ENCODE measurements around the gene RALGAPA2. TPM values are rescaled to one million over a fixed set of nuclear protein-coding genes. Genes with fewer than 3 reads are reported as not detected.
A peak's percentile ranks its signal among the peaks of the same experiment; 100 is the strongest.

RALGAPA2 gene
- total RNA-seq, 2 experiments from 2014 or later, result 21.2 to 21.9 TPM

- peaks cover 3% of the 10 kb centered on the region for H3K4me1 ChIP-seq (ENCODE audit: insufficient read depth, low read length)
- peaks cover 7% of the 10 kb centered on the region for H3K4me1 Mint-ChIP-seq (ENCODE audit: low read depth)
- TF ChIP-seq CTCF (IDR thresholded peaks at IDR 0.05), result no peak
- H3K27ac ChIP-seq (ENCODE audit: low read depth in 1 of 2, low read length in 2 of 2), result no peak overlapping the region
- H3K4me3 ChIP-seq (ENCODE audit: low read length), result no peak overlapping the region
- H3K36me3 Mint-ChIP-seq (ENCODE audit: low read depth), result no peaks in the 10 kb centered on the region
- ATAC-seq (ENCODE audit: poor library complexity) (no peak), DNase-seq (no peak)
- no peak overlapping the region for H3K27ac Mint-ChIP-seq
- peaks cover 71% of the 10 kb centered on the region for H3K27me3 Mint-ChIP-seq
- ChIA-PET POLR2A (no interaction called here), CTCF (no interaction called here)
- intact Hi-C loops (cut with DNase I, micrococcal nuclease), result no loop called here
- no peaks in the 10 kb centered on the region for H3K9me3 Mint-ChIP-seq
- H3K27me3 ChIP-seq (ENCODE audit: control insufficient read depth in 1 of 2, insufficient read depth in 2 of 2, low read length in 2 of 2), result peaks cover 30 to 64% of the 10 kb centered on the region in 2 experiments
- H3K36me3 ChIP-seq (ENCODE audit: insufficient read depth, low read length), result no peaks in the 10 kb centered on the region
- H3K9me3 ChIP-seq (ENCODE audit: control insufficient read depth in 1 of 2, insufficient read depth in 1 of 2, low read length in 2 of 2), result peaks cover 0 to 2% of the 10 kb centered on the region in 2 experiments
- H3K4me3 Mint-ChIP-seq, result peak overlapping the region; percentile 61
Measured at GRCh38 chr20:20370094-20370575, 342.3 kb downstream of the RALGAPA2 start.

GRCh38 chr20:20369250-20370093 lies 343.0 kb downstream of the RALGAPA2 start:
- H3K36me3 ChIP-seq (ENCODE audit: insufficient read depth, low read length), result no peaks in the 10 kb centered on the region
- ATAC-seq (ENCODE audit: poor library complexity) (no peak), DNase-seq (no peak)
- TF ChIP-seq CTCF (IDR thresholded peaks at IDR 0.05), result no peak
- no peaks in the 10 kb centered on the region for H3K36me3 Mint-ChIP-seq (ENCODE audit: low read depth)
- no peaks in the 10 kb centered on the region for H3K9me3 Mint-ChIP-seq
- H3K4me1 Mint-ChIP-seq (ENCODE audit: low read depth), result peaks cover 7% of the 10 kb centered on the region
- POLR2A ChIA-PET, result no interaction called here
- H3K4me3 Mint-ChIP-seq, result peak overlapping the region; percentile 61
- H3K4me3 ChIP-seq (ENCODE audit: low read length), result no peak overlapping the region
- peaks cover 34 to 70% of the 10 kb centered on the region in 2 experiments for H3K27me3 ChIP-seq (ENCODE audit: control insufficient read depth in 1 of 2, insufficient read depth in 2 of 2, low read length in 2 of 2)
- intact Hi-C loops (cut with DNase I, micrococcal nuclease), result no loop called here
- no peak overlapping the region for H3K27ac Mint-ChIP-seq
- H3K27me3 Mint-ChIP-seq, result peaks cover 65% of the 10 kb centered on the region
- peaks cover 3% of the 10 kb centered on the region for H3K4me1 ChIP-seq (ENCODE audit: insufficient read depth, low read length)
- H3K9me3 ChIP-seq (ENCODE audit: control insufficient read depth in 1 of 2, insufficient read depth in 1 of 2, low read length in 2 of 2), result peaks cover 0 to 9% of the 10 kb centered on the region in 2 experiments
- H3K27ac ChIP-seq (ENCODE audit: low read depth in 1 of 2, low read length in 2 of 2), result no peak overlapping the region
- CTCF ChIA-PET, result no interaction called here

- Histone ChIP-seq H3K27ac (ENCODE audit: low read depth in 1 of 2, low read length in 2 of 2) (no peak overlapping the region), H3K4me3 (ENCODE audit: low read length) (no peak overlapping the region), H3K4me1 (ENCODE audit: insufficient read depth, low read length) (peaks cover 3% of the 10 kb centered on the region), H3K9me3 (ENCODE audit: control insufficient read depth in 1 of 2, insufficient read depth in 1 of 2, low read length in 2 of 2) (peaks cover 0 to 9% of the 10 kb centered on the region in 2 experiments), H3K27me3 (ENCODE audit: control insufficient read depth in 1 of 2, insufficient read depth in 2 of 2, low read length in 2 of 2) (peaks cover 36 to 74% of the 10 kb centered on the region in 2 experiments), H3K36me3 (ENCODE audit: insufficient read depth, low read length) (no peaks in the 10 kb centered on the region)
- TF ChIP-seq CTCF (IDR thresholded peaks at IDR 0.05), result no peak
- ChIA-PET POLR2A (no interaction called here), CTCF (no interaction called here)
- ATAC-seq (ENCODE audit: poor library complexity), result no peak
- H3K9me3 Mint-ChIP-seq, result no peaks in the 10 kb centered on the region
- no peak overlapping the region for H3K4me3 Mint-ChIP-seq
- no peaks in the 10 kb centered on the region for H3K36me3 Mint-ChIP-seq (ENCODE audit: low read depth)
- DNase-seq, result no peak
- H3K4me1 Mint-ChIP-seq (ENCODE audit: low read depth), result peaks cover 7% of the 10 kb centered on the region
- no peak overlapping the region for H3K27ac Mint-ChIP-seq
- intact Hi-C loops (cut with DNase I, micrococcal nuclease), result no loop called here
- peaks cover 64% of the 10 kb centered on the region for H3K27me3 Mint-ChIP-seq
Measured at GRCh38 chr20:20368418-20369249, 343.8 kb downstream of the RALGAPA2 start.

Measured in CD4-positive, alpha-beta T cell (primary cell).